CD4-positive, CD25-positive, alpha-beta regulatory T cell (primary cell): ENCODE data around the gene LSM5. TPM values are rescaled to one million over a fixed set of nuclear protein-coding genes. Genes with fewer than 3 reads are reported as not detected.
"Not testable (repeated sequence)": the region's sequence is repeated elsewhere in the genome, so short reads cannot be mapped to it uniquely, and the experiment has no call there.

Experiments
- ATAC-seq, 2 donors: fragments of 150-1000 bp; cut with Tn5 transposase; one replicate each; pipeline ENCODE4 v1.10.0; 2021; ENCODE audit warnings: low read depth in 2 of 2, moderate number of reproducible peaks in 2 of 2, moderate library complexity in 1 of 2
- DNase-seq, 3 donors: peaks; one replicate each; pipeline versions ENCODE4 v3.0.0 to v3.0.0-alpha.2; 2012 to 2022; ENCODE audit warnings: mixed read lengths in 1 of 3
- H3K27ac ChIP-seq: one replicate; pipeline ENCODE4 v1.7.0; 2013; ENCODE audit warnings: mild to moderate bottlenecking, low read length; ENCODE audit not compliant: insufficient read depth, poor library complexity, severe bottlenecking
- H3K27me3 ChIP-seq: one replicate; pipeline ENCODE4 v1.7.0; 2013; ENCODE audit warnings: low read length; ENCODE audit not compliant: control insufficient read depth, insufficient read depth
- H3K36me3 ChIP-seq: one replicate; pipeline ENCODE4 v1.7.0; 2013; ENCODE audit warnings: mild to moderate bottlenecking, low read length, moderate library complexity; ENCODE audit not compliant: control insufficient read depth, insufficient read depth
- H3K4me1 ChIP-seq: 2 replicates; pipeline ENCODE4 v1.7.0; 2013; ENCODE audit warnings: mild to moderate bottlenecking, low read length; ENCODE audit not compliant: insufficient read depth, control insufficient read depth, poor library complexity, severe bottlenecking
- H3K4me3 ChIP-seq: one replicate; pipeline ENCODE4 v1.7.0; 2013; ENCODE audit warnings: low read depth, mild to moderate bottlenecking, low read length, moderate library complexity
- H3K9me3 ChIP-seq, 2 experiments: 1 replicate in 1 of 2; 2 replicates in 1 of 2; pipeline ENCODE4 v1.7.0; 2013; ENCODE audit warnings: low read length in 2 of 2, mild to moderate bottlenecking in 1 of 2, moderate library complexity in 1 of 2; ENCODE audit not compliant: control insufficient read depth in 2 of 2
- H3K27ac Mint-ChIP-seq, 3 donors: one replicate each; pipeline ENCODE4 v1.8.0; 2020 to 2022; ENCODE audit warnings: mild to moderate bottlenecking in 3 of 3, mixed read lengths in 3 of 3, moderate library complexity in 2 of 3
- H3K27me3 Mint-ChIP-seq: one replicate; pipeline ENCODE4 v1.8.0; 2022; ENCODE audit warnings: mild to moderate bottlenecking, mixed read lengths
- H3K36me3 Mint-ChIP-seq: one replicate; pipeline ENCODE4 v1.8.0; 2020; ENCODE audit warnings: mixed read lengths
- H3K4me1 Mint-ChIP-seq, 4 donors: one replicate each; pipeline ENCODE4 v1.8.0; 2020 to 2022; ENCODE audit warnings: mixed read lengths in 4 of 4, mild to moderate bottlenecking in 1 of 4
- H3K4me3 Mint-ChIP-seq, 4 donors: one replicate each; pipeline ENCODE4 v1.8.0; 2020 to 2022; ENCODE audit warnings: mild to moderate bottlenecking in 4 of 4, mixed read lengths in 4 of 4, moderate library complexity in 3 of 4
- H3K9me3 Mint-ChIP-seq, 7 donors: one replicate each; pipeline ENCODE4 v1.8.0; 2020 to 2022; ENCODE audit warnings: mixed read lengths in 7 of 7, mild to moderate bottlenecking in 3 of 7, moderate library complexity in 2 of 7
- polyA plus RNA-seq, 4 donors: library from polyadenylated mRNA; unstranded; fragments of 300-500 nt; fragmentation: Illumina TruSeq; gene quantifications; one replicate each; pipeline ENCODE4 v1.2.3, GENCODE V29; 2021
- total RNA-seq: library from RNA; stranded (reverse); gene quantifications from one replicate; pipeline ENCODE4 v1.2.3, GENCODE V29; 2022

Gene LSM5
- total and polyA plus RNA-seq, 5 donors from 2014 or later = 17.3 to 136 (median 102) TPM

DNA sequence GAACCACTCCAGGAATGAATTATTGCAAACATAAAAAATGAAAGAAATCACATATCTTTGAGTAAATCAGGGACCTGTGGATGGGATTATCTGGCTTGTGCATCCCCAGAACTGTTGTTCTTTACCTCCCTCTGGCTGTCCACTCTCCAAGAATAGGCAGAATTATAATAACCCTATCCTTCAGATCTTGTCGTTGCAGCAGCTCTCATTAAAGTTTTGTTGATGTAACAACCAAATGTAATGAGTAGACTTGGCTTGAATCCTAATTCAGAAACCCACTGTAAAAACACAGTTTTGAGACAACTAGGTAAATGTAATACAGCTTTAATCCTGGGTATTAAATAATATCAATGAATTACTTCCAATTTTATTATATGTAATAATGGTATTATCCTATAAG, 16.2 kb downstream of the LSM5 start:
- Mint-ChIP-seq H3K4me3 (no peak overlapping the region), H3K4me1 (no peaks in the 10 kb centered on the region), H3K9me3 (peaks cover 0 to 1% (median 0%) of the 10 kb centered on the region in 7 donors), H3K27me3 (peaks cover 11% of the 10 kb centered on the region), H3K36me3 (no peaks in the 10 kb centered on the region), H3K27ac (no peak overlapping the region)
- no peaks in the 10 kb centered on the region for H3K4me1 ChIP-seq
- no peak overlapping the region for H3K4me3 ChIP-seq
- DNase-seq (no peak), ATAC-seq (no peak)
- peaks cover 2% of the 10 kb centered on the region for H3K27me3 ChIP-seq
- H3K36me3 ChIP-seq = no peaks in the 10 kb centered on the region
- no peaks in the 10 kb centered on the region for H3K9me3 ChIP-seq
- no peak overlapping the region for H3K27ac ChIP-seq

GRCh38 chr7:32472015-32472414, 18.2 kb downstream of the LSM5 start:
- no peaks in the 10 kb centered on the region for H3K4me1 ChIP-seq
- no peak overlapping the region for H3K4me3 Mint-ChIP-seq
- H3K36me3 ChIP-seq = no peaks in the 10 kb centered on the region
- no peaks in the 10 kb centered on the region for H3K9me3 ChIP-seq
- no peak for DNase-seq
- H3K4me1 Mint-ChIP-seq = no peaks in the 10 kb centered on the region
- peaks cover 0 to 1% (median 0%) of the 10 kb centered on the region in 7 donors for H3K9me3 Mint-ChIP-seq
- H3K27me3 Mint-ChIP-seq = peaks cover 11% of the 10 kb centered on the region
- H3K36me3 Mint-ChIP-seq = no peaks in the 10 kb centered on the region
- no peak overlapping the region for H3K27ac Mint-ChIP-seq
- ATAC-seq = no peak
- H3K27ac ChIP-seq = no peak overlapping the region
- peaks cover 2% of the 10 kb centered on the region for H3K27me3 ChIP-seq
- H3K4me3 ChIP-seq = no peak overlapping the region

GRCh38 chr7:32470871-32471270, 19.3 kb downstream of the LSM5 start:
- Histone ChIP-seq H3K9me3 (no peaks in the 10 kb centered on the region), H3K27ac (no peak overlapping the region), H3K27me3 (peaks cover 2% of the 10 kb centered on the region), H3K36me3 (no peaks in the 10 kb centered on the region), H3K4me1 (no peaks in the 10 kb centered on the region), H3K4me3 (no peak overlapping the region)
- no peak overlapping the region for H3K27ac Mint-ChIP-seq
- no peaks in the 10 kb centered on the region for H3K4me1 Mint-ChIP-seq
- peaks cover 0 to 1% (median 0%) of the 10 kb centered on the region in 7 donors for H3K9me3 Mint-ChIP-seq
- peaks cover 6% of the 10 kb centered on the region for H3K27me3 Mint-ChIP-seq
- H3K4me3 Mint-ChIP-seq = no peak overlapping the region
- no peaks in the 10 kb centered on the region for H3K36me3 Mint-ChIP-seq
- ATAC-seq (no peak), DNase-seq (no peak)

DNA sequence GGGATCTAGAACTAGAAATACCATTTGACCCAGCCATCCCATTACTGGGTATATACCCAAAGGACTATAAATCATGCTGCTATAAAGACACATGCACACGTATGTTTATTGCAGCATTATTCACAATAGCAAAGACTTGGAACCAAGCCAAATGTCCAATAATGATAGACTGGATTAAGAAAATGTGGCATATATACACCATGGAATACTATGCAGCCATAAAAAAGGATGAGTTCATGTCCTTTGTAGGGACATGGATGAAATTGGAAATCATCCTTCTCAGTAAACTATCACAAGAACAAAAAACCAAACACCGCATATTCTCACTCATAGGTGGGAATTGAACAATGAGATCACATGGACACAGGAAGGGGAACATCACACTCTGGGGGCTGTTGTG, 20.2 kb downstream of the LSM5 start:
- not testable (repeated sequence) for H3K9me3 Mint-ChIP-seq, H3K4me3 ChIP-seq, H3K9me3 ChIP-seq, H3K4me1 ChIP-seq, H3K36me3 ChIP-seq, H3K27me3 Mint-ChIP-seq, H3K27me3 ChIP-seq, H3K4me1 Mint-ChIP-seq, DNase-seq, H3K4me3 Mint-ChIP-seq, H3K36me3 Mint-ChIP-seq, H3K27ac ChIP-seq, ATAC-seq, H3K27ac Mint-ChIP-seq

DNA sequence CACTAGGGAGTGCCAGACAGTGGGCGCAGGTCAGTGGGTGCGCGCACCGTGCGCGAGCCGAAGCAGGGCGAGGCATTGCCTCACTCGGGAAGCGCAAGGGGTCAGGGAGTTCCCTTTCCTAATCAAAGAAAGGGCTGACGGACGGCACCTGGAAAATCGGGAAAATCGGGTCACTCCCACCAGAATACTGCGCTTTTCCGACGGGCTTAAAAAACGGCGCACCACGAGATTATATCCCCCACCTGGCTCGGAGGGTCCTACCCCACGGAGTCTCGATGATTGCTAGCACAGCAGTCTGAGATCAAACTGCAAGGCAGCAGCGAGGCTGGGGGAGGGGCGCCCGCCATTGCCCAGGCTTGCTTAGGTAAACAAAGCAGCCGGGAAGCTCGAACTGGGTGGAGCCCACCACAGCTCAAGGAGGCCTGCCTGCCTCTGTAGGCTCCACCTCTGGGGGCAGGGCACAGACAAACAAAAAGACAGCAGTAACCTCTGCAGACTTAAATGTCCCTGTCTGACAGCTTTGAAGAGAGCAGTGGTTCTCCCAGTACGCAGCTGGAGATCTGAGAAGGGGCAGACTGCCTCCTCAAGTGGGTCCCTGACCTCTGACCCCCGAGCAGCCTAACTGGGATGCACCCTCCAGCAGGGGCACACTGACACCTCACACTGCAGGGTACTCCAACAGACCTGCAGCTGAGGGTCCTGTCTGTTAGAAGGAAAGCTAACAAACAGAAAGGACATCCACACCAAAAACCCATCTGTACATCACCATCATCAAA, 25.4 kb downstream of the LSM5 start:
- not testable (repeated sequence) for H3K4me1 ChIP-seq, H3K27me3 ChIP-seq, H3K4me3 Mint-ChIP-seq, H3K27ac Mint-ChIP-seq, H3K27ac ChIP-seq, H3K36me3 Mint-ChIP-seq, H3K4me1 Mint-ChIP-seq, ATAC-seq, H3K9me3 Mint-ChIP-seq, DNase-seq, H3K27me3 Mint-ChIP-seq, H3K36me3 ChIP-seq, H3K4me3 ChIP-seq, H3K9me3 ChIP-seq

- Histone ChIP-seq H3K27me3 (peaks cover 11% of the 10 kb centered on the region), H3K9me3 (no peaks in the 10 kb centered on the region), H3K27ac (no peak overlapping the region), H3K4me3 (no peak overlapping the region), H3K36me3 (no peaks in the 10 kb centered on the region), H3K4me1 (no peaks in the 10 kb centered on the region)
- no peaks in the 10 kb centered on the region for H3K36me3 Mint-ChIP-seq
- no peak overlapping the region for H3K4me3 Mint-ChIP-seq
- H3K4me1 Mint-ChIP-seq = no peaks in the 10 kb centered on the region
- ATAC-seq (no peak), DNase-seq (no peak)
- H3K9me3 Mint-ChIP-seq = peaks cover 0 to 2% (median 0%) of the 10 kb centered on the region in 7 donors
- peaks cover 4% of the 10 kb centered on the region for H3K27me3 Mint-ChIP-seq
- no peak overlapping the region for H3K27ac Mint-ChIP-seq
These were observed 27.2 kb downstream of the LSM5 start for GRCh38 chr7:32462977-32463376.

DNA sequence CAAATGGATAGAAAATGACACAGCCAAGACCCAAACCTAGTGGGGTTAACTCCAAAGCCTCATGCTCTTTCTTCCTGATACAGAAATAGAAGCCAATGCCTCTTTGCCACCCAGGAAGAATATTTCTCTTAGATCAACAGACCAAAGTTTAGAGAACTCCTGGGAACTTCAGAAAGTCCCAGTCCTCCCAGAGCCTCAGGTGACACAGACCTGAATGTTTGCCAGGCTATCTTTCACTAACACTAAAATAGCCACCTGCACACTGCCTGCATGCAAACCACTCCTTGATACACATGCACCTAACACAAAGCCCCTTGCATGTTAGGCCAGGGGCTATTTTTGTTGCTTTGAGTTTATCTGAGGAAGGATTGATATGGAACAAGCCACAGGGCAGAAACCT, 27.7 kb downstream of the LSM5 start:
- H3K4me1 Mint-ChIP-seq = no peaks in the 10 kb centered on the region
- H3K9me3 Mint-ChIP-seq = peaks cover 0 to 2% (median 0%) of the 10 kb centered on the region in 7 donors
- Histone ChIP-seq H3K36me3 (no peaks in the 10 kb centered on the region), H3K27ac (no peak overlapping the region), H3K27me3 (peaks cover 11% of the 10 kb centered on the region), H3K4me1 (no peaks in the 10 kb centered on the region), H3K9me3 (no peaks in the 10 kb centered on the region), H3K4me3 (no peak overlapping the region)
- no peaks in the 10 kb centered on the region for H3K36me3 Mint-ChIP-seq
- H3K27me3 Mint-ChIP-seq = peaks cover 4% of the 10 kb centered on the region
- no peak for ATAC-seq
- H3K27ac Mint-ChIP-seq = no peak overlapping the region
- no peak for DNase-seq
- H3K4me3 Mint-ChIP-seq = no peak overlapping the region

- H3K4me1 ChIP-seq = no peaks in the 10 kb centered on the region
- no peaks in the 10 kb centered on the region for H3K9me3 ChIP-seq
- no peak overlapping the region for H3K4me3 ChIP-seq
- H3K36me3 Mint-ChIP-seq = no peaks in the 10 kb centered on the region
- peaks cover 11% of the 10 kb centered on the region for H3K27me3 ChIP-seq
- no peak overlapping the region for H3K27ac Mint-ChIP-seq
- H3K4me1 Mint-ChIP-seq = no peaks in the 10 kb centered on the region
- H3K27me3 Mint-ChIP-seq = peaks cover 4% of the 10 kb centered on the region
- H3K4me3 Mint-ChIP-seq = no peak overlapping the region
- no peak overlapping the region for H3K27ac ChIP-seq
- no peak for ATAC-seq
- no peaks in the 10 kb centered on the region for H3K36me3 ChIP-seq
- DNase-seq = no peak
- peaks cover 0 to 2% (median 0%) of the 10 kb centered on the region in 7 donors for H3K9me3 Mint-ChIP-seq
These were observed 28.7 kb downstream of the LSM5 start for GRCh38 chr7:32461484-32461883.
